Loucy (cell line): ENCODE measurements around the gene CTSA.

Source experiments
- H2AFZ ChIP-seq: fragments of 200-600 bp; sonication (generic); 2 replicates; pipeline ENCODE4 v1.6.0; 2016; ENCODE audit warnings: antibody characterized with exemption, mild to moderate bottlenecking, low read length, moderate library complexity
- H3F3A ChIP-seq: fragments of 200-600 bp; 2 replicates; pipeline ENCODE4 v1.6.0; 2016; ENCODE audit warnings: antibody characterized with exemption, low read depth, mild to moderate bottlenecking
- H3K27me3 ChIP-seq: fragments of 200-600 bp; sonication (generic); 2 replicates; pipeline ENCODE4 v1.6.1; 2014; ENCODE audit warnings: low read length, mild to moderate bottlenecking; ENCODE audit not compliant: insufficient read depth, poor library complexity, severe bottlenecking
- H3K36me3 ChIP-seq: fragments of 200-600 bp; sonication (generic); 2 replicates; pipeline ENCODE4 v1.6.1; 2016; ENCODE audit warnings: low read length; ENCODE audit not compliant: insufficient read depth
- H3K4me1 ChIP-seq: fragments of 200-600 bp; sonication (generic); 2 replicates; pipeline ENCODE4 v1.5.1; 2014; ENCODE audit warnings: low read length, mild to moderate bottlenecking; ENCODE audit not compliant: insufficient read depth, poor library complexity, severe bottlenecking
- H3K4me2 ChIP-seq: fragments of 200-600 bp; sonication (generic); 2 replicates; pipeline ENCODE4 v1.6.0; 2014; ENCODE audit warnings: antibody characterized with exemption, low read length, low read depth, mild to moderate bottlenecking; ENCODE audit not compliant: poor library complexity, severe bottlenecking
- H3K4me3 ChIP-seq: fragments of 200-600 bp; sonication (generic); 2 replicates; pipeline ENCODE4 v1.5.1; 2014; ENCODE audit warnings: low read length, mild to moderate bottlenecking, mixed read lengths; ENCODE audit not compliant: poor library complexity, severe bottlenecking
- H3K79me2 ChIP-seq: fragments of 200-600 bp; sonication (generic); 2 replicates; pipeline ENCODE4 v1.6.1; 2014; ENCODE audit warnings: low read length; ENCODE audit not compliant: insufficient read depth
- H3K9ac ChIP-seq: fragments of 200-600 bp; sonication (generic); 2 replicates; pipeline ENCODE4 v1.6.0; 2014; ENCODE audit warnings: mild to moderate bottlenecking, low read depth, low read length, moderate library complexity; ENCODE audit not compliant: poor library complexity, severe bottlenecking
- H3K9me2 ChIP-seq: fragments of 200-600 bp; sonication (generic); replicated peaks from 2 replicates; pipeline ENCODE4 v1.6.1; 2016; ENCODE audit warnings: low read depth, low read length, mixed read lengths
- H3K9me3 ChIP-seq: fragments of 200-600 bp; sonication (generic); 2 replicates; pipeline ENCODE4 v1.6.1; 2014; ENCODE audit warnings: mild to moderate bottlenecking, antibody characterized with exemption, low read length, low read depth; ENCODE audit not compliant: insufficient read depth
- H4K20me1 ChIP-seq: fragments of 200-600 bp; sonication (generic); 2 replicates; pipeline ENCODE4 v1.6.0; 2014; ENCODE audit warnings: antibody characterized with exemption, low read length, mild to moderate bottlenecking; ENCODE audit not compliant: insufficient read depth, poor library complexity, severe bottlenecking
- EZH2phosphoT487 ChIP-seq: fragments of 200-600 bp; IDR thresholded peaks from 2 replicates; pipeline ENCODE4 v1.6.1; 2018; ENCODE audit warnings: antibody characterized with exemption, mild to moderate bottlenecking, moderate library complexity, borderline replicate concordance
- TF ChIP-seq, protein P1 (sequence below): fragments of 200-600 bp; sonication (generic); conservative IDR thresholded peaks from 2 replicates; pipeline ENCODE4 v1.5.1; 2014; ENCODE audit warnings: mild to moderate bottlenecking, antibody characterized with exemption, low read length

Gene CTSA

DNA sequence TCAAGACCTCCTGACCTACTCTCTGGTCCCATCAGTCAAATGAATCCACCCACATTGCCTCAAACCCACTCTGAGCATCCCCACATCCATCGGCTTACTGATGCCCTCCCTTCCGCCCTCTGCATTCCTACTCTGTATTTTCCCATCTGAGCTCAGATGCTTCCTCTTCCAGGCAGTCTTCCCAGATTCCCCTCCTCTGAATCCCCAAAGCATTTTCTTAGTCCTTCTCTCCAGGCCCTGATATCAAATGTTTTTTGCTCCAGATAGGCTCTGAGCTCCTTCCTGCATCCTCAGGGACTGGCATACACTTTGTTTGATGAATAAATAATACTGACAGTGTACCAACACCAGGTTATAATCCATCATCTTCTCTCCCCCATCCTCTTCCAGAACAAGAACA is 16.9 kb downstream of the CTSA start:
- no peak for TF ChIP-seq EZH2phosphoT487
- TF ChIP-seq, protein P1, sequence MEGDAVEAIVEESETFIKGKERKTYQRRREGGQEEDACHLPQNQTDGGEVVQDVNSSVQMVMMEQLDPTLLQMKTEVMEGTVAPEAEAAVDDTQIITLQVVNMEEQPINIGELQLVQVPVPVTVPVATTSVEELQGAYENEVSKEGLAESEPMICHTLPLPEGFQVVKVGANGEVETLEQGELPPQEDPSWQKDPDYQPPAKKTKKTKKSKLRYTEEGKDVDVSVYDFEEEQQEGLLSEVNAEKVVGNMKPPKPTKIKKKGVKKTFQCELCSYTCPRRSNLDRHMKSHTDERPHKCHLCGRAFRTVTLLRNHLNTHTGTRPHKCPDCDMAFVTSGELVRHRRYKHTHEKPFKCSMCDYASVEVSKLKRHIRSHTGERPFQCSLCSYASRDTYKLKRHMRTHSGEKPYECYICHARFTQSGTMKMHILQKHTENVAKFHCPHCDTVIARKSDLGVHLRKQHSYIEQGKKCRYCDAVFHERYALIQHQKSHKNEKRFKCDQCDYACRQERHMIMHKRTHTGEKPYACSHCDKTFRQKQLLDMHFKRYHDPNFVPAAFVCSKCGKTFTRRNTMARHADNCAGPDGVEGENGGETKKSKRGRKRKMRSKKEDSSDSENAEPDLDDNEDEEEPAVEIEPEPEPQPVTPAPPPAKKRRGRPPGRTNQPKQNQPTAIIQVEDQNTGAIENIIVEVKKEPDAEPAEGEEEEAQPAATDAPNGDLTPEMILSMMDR = no peak
- Histone ChIP-seq H3K27me3 (no peaks in the 10 kb centered on the region), H3K4me2 (no peak overlapping the region), H2AFZ (no peak overlapping the region), H3K4me1 (peaks cover 13% of the 10 kb centered on the region), H3K36me3 (no peaks in the 10 kb centered on the region), H3K9me2 (no peaks in the 10 kb centered on the region), H3K9me3 (no peaks in the 10 kb centered on the region), H3K79me2 (no peaks in the 10 kb centered on the region), H3K9ac (no peak overlapping the region), H4K20me1 (no peaks in the 10 kb centered on the region), H3K4me3 (no peak overlapping the region), H3F3A (no peaks in the 10 kb centered on the region)

DNA sequence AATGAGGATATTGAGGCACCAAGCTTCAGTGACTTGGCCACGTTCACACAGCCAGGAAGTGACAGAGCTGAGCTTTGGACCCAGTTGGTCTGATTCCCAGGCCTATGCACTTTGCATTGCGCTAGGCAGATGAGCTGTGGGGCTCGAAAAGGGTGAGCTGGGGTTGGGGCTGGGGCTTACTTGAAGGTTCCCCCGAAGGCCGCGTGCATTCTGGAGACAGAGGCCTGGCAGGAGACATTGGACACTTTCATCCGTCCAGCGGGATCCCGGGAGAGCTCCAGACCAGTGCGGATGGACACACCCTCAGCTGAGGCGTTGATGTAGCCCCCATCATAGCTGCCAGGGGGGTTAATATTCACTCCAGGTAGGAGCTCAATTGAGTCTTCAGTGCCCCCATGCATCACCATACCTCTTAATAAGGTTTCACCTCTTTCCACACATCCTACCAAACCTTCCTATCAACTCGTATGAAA is 18.2 kb downstream of the CTSA start:
- no peak overlapping the region for H3K4me2 ChIP-seq
- peaks cover 13% of the 10 kb centered on the region for H3K4me1 ChIP-seq
- TF ChIP-seq, protein P1 = no peak
- TF ChIP-seq EZH2phosphoT487 = no peak
- no peak overlapping the region for H2AFZ ChIP-seq
- no peaks in the 10 kb centered on the region for H3K79me2 ChIP-seq
- H4K20me1 ChIP-seq = no peaks in the 10 kb centered on the region
- H3F3A ChIP-seq = no peaks in the 10 kb centered on the region
- H3K27me3 ChIP-seq = no peaks in the 10 kb centered on the region
- no peak overlapping the region for H3K4me3 ChIP-seq
- H3K9ac ChIP-seq = no peak overlapping the region
- H3K9me2 ChIP-seq = no peaks in the 10 kb centered on the region
- H3K9me3 ChIP-seq = no peaks in the 10 kb centered on the region
- H3K36me3 ChIP-seq = no peaks in the 10 kb centered on the region

DNA sequence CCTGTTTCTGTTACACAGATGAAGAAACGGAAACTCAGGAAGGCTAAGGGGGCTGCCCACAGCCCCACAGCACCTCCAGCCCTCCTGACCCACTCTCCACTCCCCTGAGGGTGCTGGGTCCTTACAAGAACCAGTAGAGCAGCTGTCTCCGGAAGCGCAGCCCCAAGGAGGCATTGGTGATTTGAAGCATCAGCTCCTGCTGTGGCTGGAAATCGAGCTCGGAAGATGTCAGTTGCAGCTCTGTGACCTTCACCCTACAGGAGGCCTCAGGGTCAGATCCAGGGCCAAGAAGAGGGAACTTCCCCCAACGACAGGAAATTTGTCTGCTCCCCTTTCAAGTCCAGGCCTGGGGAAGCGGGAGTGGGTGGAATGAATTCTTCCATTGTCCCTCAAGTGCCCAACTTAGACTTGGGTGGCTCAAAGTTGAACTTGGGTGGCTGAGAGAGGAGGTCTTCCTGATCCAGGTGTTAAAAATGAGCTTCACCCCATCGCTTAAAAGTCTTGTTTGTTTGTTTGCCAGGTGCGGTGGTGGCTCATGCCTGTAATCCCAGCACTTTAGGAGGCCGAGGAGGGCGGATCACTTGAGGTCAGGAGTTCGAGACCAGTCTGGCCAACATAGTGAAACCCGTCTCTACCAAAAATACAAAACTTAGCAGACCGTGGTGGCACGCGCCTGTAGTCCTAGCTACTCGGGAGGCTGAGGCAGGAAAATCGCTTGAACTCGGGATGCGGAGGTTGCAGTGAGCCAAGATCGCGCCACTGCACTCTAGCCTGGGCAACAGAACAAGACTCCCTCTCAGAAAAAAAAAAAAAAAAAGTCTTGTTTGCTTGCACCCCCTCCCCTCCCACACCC is 18.9 kb downstream of the CTSA start:
- Histone ChIP-seq H3K9ac (no peak overlapping the region), H3K9me3 (no peaks in the 10 kb centered on the region)

More for the DNA sequence above, 18.9 kb downstream of the CTSA start:
- Histone ChIP-seq H3K36me3 (no peaks in the 10 kb centered on the region), H3F3A (no peaks in the 10 kb centered on the region), H3K4me1 (peaks cover 9% of the 10 kb centered on the region), H3K4me3 (peak overlapping the region; percentile 67), H2AFZ (peak overlapping the region; percentile 30), H3K4me2 (peak overlapping the region; percentile 51), H3K79me2 (no peaks in the 10 kb centered on the region), H3K9me2 (no peaks in the 10 kb centered on the region), H3K27me3 (no peaks in the 10 kb centered on the region), H4K20me1 (no peaks in the 10 kb centered on the region)
- TF ChIP-seq, protein P1 = no peak
- no peak for TF ChIP-seq EZH2phosphoT487
